ENCODE measurements around the gene TBC1D30.

The TBC1D30 gene

DNA sequence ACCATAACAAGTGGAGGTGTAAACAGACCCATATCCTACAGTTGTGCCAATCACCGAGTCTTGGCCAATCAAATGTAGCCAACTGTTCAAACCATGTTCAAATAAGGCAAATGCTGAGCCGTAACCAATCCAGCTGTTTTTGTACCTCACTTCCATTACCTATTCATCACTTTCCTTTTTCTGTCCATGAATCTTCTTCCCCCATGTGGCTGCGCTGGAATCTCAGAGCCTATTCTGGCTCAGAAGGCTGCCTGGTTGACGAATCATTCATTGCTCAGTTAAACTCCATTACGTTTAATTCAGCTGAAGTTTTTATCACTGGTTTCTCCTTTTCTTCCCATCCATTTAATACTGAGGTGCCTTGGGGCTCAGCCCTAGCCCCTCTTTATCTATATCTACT lies 71.1 kb downstream of the TBC1D30 start:
- no peak for ATAC-seq
- no peak for TF ChIP-seq RARB (CRISPR knock-in tag; IDR thresholded peaks at IDR 0.05)
- TF ChIP-seq GLIS3 (CRISPR knock-in tag; IDR thresholded peaks at IDR 0.05), result no peak

DNA sequence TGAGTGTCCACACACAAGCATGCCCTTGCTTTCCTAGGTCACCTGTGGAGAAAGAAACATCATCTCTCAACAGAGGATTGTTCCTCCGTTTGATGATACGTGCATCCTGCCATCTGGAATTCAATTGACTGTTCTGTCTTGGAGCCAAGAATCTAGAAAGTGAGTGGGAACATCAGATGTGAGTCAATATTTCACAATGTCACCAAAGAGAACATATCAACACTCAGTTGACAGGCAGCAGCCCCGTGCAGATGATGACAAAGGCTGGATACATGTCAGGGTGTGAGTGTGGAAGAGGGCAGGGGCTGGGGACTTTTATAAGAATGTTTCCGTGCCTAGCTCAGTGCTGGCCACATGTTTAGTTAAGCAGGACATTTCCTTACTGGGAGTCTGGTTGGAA lies 76.1 kb downstream of the TBC1D30 start:
- ATAC-seq, result no peak
- TF ChIP-seq ISL1 (CRISPR knock-in tag; IDR thresholded peaks at IDR 0.05) (no peak), CSDC2 (CRISPR knock-in tag; IDR thresholded peaks at IDR 0.05) (no peak), ZC3H10 (CRISPR knock-in tag; IDR thresholded peaks at IDR 0.05) (no peak)
- TF ChIP-seq, protein P1, sequence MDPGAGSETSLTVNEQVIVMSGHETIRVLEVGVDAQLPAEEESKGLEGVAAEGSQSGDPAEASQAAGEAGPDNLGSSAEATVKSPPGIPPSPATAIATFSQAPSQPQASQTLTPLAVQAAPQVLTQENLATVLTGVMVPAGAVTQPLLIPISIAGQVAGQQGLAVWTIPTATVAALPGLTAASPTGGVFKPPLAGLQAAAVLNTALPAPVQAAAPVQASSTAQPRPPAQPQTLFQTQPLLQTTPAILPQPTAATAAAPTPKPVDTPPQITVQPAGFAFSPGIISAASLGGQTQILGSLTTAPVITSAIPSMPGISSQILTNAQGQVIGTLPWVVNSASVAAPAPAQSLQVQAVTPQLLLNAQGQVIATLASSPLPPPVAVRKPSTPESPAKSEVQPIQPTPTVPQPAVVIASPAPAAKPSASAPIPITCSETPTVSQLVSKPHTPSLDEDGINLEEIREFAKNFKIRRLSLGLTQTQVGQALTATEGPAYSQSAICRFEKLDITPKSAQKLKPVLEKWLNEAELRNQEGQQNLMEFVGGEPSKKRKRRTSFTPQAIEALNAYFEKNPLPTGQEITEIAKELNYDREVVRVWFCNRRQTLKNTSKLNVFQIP (CRISPR knock-in tag; IDR thresholded peaks at IDR 0.05; ENCODE audit: borderline replicate concordance, low read depth), result no peak
- TF ChIP-seq, protein P2, sequence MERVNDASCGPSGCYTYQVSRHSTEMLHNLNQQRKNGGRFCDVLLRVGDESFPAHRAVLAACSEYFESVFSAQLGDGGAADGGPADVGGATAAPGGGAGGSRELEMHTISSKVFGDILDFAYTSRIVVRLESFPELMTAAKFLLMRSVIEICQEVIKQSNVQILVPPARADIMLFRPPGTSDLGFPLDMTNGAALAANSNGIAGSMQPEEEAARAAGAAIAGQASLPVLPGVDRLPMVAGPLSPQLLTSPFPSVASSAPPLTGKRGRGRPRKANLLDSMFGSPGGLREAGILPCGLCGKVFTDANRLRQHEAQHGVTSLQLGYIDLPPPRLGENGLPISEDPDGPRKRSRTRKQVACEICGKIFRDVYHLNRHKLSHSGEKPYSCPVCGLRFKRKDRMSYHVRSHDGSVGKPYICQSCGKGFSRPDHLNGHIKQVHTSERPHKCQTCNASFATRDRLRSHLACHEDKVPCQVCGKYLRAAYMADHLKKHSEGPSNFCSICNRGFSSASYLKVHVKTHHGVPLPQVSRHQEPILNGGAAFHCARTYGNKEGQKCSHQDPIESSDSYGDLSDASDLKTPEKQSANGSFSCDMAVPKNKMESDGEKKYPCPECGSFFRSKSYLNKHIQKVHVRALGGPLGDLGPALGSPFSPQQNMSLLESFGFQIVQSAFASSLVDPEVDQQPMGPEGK (CRISPR knock-in tag; IDR thresholded peaks at IDR 0.05; ENCODE audit: borderline replicate concordance), result no peak

DNA sequence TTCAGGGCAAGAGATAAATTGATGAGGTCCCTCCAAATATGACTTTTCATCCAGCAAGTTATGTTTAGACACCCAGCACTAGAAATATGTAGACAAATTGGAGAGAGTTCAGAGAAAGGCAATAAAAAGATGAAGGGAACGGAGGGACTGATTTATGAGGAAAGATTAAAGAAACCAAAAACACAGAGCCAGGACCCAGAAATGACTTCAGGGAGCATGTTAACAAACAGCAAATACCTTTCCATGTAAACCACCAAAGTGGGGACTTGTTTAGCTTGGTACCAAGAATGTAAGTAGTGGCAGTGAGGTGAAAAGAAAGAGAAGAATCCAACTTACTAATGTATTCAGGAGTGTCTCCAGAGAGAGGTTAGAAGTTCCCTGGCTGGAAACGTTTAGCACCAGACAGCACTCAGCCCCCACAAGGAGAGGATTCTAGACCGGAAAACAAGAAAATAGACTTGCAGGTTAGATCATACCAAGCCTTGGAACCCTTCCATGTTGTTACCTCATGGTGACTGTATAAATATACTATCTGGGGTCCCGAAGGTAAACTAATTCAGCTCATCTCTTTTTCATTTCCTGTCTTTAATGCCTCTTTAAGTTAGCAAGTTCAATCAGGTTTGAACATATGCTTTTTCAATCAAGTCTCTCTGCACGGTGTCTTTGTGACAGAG lies 79.2 kb downstream of the TBC1D30 start:
- no peak for ATAC-seq
- TF ChIP-seq TOX (CRISPR knock-in tag; IDR thresholded peaks at IDR 0.05; ENCODE audit: borderline replicate concordance) (no peak), ISL1 (CRISPR knock-in tag; IDR thresholded peaks at IDR 0.05) (no peak), GLIS3 (CRISPR knock-in tag; IDR thresholded peaks at IDR 0.05) (no peak), ESRRG (CRISPR knock-in tag; IDR thresholded peaks at IDR 0.05) (no peak), OSR1 (CRISPR knock-in tag; IDR thresholded peaks at IDR 0.05) (no peak)
- TF ChIP-seq, protein P3, sequence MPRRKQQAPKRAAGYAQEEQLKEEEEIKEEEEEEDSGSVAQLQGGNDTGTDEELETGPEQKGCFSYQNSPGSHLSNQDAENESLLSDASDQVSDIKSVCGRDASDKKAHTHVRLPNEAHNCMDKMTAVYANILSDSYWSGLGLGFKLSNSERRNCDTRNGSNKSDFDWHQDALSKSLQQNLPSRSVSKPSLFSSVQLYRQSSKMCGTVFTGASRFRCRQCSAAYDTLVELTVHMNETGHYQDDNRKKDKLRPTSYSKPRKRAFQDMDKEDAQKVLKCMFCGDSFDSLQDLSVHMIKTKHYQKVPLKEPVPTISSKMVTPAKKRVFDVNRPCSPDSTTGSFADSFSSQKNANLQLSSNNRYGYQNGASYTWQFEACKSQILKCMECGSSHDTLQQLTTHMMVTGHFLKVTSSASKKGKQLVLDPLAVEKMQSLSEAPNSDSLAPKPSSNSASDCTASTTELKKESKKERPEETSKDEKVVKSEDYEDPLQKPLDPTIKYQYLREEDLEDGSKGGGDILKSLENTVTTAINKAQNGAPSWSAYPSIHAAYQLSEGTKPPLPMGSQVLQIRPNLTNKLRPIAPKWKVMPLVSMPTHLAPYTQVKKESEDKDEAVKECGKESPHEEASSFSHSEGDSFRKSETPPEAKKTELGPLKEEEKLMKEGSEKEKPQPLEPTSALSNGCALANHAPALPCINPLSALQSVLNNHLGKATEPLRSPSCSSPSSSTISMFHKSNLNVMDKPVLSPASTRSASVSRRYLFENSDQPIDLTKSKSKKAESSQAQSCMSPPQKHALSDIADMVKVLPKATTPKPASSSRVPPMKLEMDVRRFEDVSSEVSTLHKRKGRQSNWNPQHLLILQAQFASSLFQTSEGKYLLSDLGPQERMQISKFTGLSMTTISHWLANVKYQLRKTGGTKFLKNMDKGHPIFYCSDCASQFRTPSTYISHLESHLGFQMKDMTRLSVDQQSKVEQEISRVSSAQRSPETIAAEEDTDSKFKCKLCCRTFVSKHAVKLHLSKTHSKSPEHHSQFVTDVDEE (CRISPR knock-in tag; IDR thresholded peaks at IDR 0.05), result no peak
- TF ChIP-seq, protein P2 (CRISPR knock-in tag; IDR thresholded peaks at IDR 0.05; ENCODE audit: borderline replicate concordance), result no peak

DNA sequence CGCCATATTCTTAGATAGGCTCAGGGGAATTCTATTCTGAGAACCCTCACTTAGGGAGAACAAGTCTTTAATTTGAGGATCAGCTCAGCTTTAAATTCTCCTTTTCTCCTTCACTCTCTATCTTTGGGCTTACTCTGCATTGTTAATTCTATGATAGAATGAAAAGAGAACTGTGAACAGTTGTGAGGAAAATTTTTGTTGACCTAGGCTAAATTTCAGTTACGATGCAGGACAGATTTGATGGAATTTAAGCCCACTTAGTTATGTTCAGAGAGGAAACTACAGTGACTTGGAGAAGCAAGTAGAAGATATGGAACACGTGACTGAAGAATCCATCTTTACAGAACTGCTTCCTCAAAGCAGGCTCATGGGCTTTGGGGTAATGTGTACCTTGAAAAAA lies 82.7 kb downstream of the TBC1D30 start:
- TF ChIP-seq, protein P1 (CRISPR knock-in tag; IDR thresholded peaks at IDR 0.05; ENCODE audit: borderline replicate concordance, low read depth), result no peak
- TF ChIP-seq ZNF565 (CRISPR knock-in tag; conservative IDR thresholded peaks at IDR 0.05; ENCODE audit: low read depth), result no peak
- TF ChIP-seq, protein P4, sequence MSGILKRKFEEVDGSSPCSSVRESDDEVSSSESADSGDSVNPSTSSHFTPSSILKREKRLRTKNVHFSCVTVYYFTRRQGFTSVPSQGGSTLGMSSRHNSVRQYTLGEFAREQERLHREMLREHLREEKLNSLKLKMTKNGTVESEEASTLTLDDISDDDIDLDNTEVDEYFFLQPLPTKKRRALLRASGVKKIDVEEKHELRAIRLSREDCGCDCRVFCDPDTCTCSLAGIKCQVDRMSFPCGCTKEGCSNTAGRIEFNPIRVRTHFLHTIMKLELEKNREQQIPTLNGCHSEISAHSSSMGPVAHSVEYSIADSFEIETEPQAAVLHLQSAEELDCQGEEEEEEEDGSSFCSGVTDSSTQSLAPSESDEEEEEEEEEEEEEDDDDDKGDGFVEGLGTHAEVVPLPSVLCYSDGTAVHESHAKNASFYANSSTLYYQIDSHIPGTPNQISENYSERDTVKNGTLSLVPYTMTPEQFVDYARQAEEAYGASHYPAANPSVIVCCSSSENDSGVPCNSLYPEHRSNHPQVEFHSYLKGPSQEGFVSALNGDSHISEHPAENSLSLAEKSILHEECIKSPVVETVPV (CRISPR knock-in tag; IDR thresholded peaks at IDR 0.05), result no peak
- TF ChIP-seq SNAI2 (CRISPR knock-in tag; IDR thresholded peaks at IDR 0.05), result no peak
- no peak for TF ChIP-seq ZNF8 (CRISPR knock-in tag; IDR thresholded peaks at IDR 0.05)
- no peak for TF ChIP-seq PPARA (CRISPR knock-in tag; IDR thresholded peaks at IDR 0.05; ENCODE audit: borderline replicate concordance)
- no peak for TF ChIP-seq OSR1 (CRISPR knock-in tag; IDR thresholded peaks at IDR 0.05)
- no peak for TF ChIP-seq ZNF70 (CRISPR knock-in tag; IDR thresholded peaks at IDR 0.05)
- no peak for ATAC-seq
